Measurements from ENCODE around the gene SLFN11. TPM values are rescaled to one million over a fixed set of nuclear protein-coding genes. Genes with fewer than 3 reads are reported as not detected.

SLFN11 gene
- total and polyA plus RNA-seq, 2 of the 4 experiments (the other 2 are of a cell fraction): 29.9 to 144 TPM

GRCh38 chr17:35390156-35390555, 16.7 kb upstream of the SLFN11 start:
- no peak overlapping the region for H4K5ac ChIP-seq (ENCODE audit: low read depth, low read length)
- no peaks in the 10 kb centered on the region for H3K9me1 ChIP-seq (ENCODE audit: insufficient read depth, low read length)
- ATAC-seq (ENCODE audit: low read depth): no peak
- H3K4me2 ChIP-seq (ENCODE audit: low read depth, low read length): no peak overlapping the region
- DNase-seq: no peak
- POLR2A ChIA-PET (ENCODE audit: unreplicated experiment): no interaction called here
- no peak overlapping the region for H2AFZ ChIP-seq (replicated peaks; ENCODE audit: low read length, poor library complexity)
- H3K79me1 ChIP-seq (ENCODE audit: low read depth in 1 of 2, low read length in 2 of 2): no peaks in the 10 kb centered on the region
- H3K4me1 ChIP-seq (ENCODE audit: control insufficient read depth, insufficient read depth, low read length): no peaks in the 10 kb centered on the region
- H3K56ac ChIP-seq (ENCODE audit: extremely low read depth, insufficient read depth, low read length): no peak overlapping the region
- H4K20me1 ChIP-seq (ENCODE audit: insufficient read depth, low read length): no peaks in the 10 kb centered on the region
- H2BK20ac ChIP-seq (ENCODE audit: low read depth, low read length): no peak overlapping the region
- H3K9ac ChIP-seq (ENCODE audit: low read depth, low read length): no peak overlapping the region
- no peak overlapping the region for H2BK120ac ChIP-seq (ENCODE audit: low read depth, low read length)
- no peak overlapping the region for H3K27ac ChIP-seq (ENCODE audit: insufficient read depth, low read length)
- CTCF ChIA-PET: no interaction called here
- no peak overlapping the region for H4K8ac ChIP-seq (ENCODE audit: low read depth in 2 of 2, low read length in 2 of 2)
- H4K91ac ChIP-seq (ENCODE audit: insufficient read depth, low read depth, low read length): no peak overlapping the region
- no peak overlapping the region for H2BK15ac ChIP-seq (ENCODE audit: low read depth, low read length)
- H2BK5ac ChIP-seq (ENCODE audit: low read depth, low read length, poor library complexity, severe bottlenecking): no peak overlapping the region
- no peak overlapping the region for H2AK5ac ChIP-seq (ENCODE audit: low read depth, low read length)
- no peaks in the 10 kb centered on the region; the same call in 1 of the 2 replicates for H3K27me3 ChIP-seq (ENCODE audit: control insufficient read depth, insufficient read depth, low read length)
- H3K9me3 ChIP-seq (ENCODE audit: control insufficient read depth, insufficient read depth, low read length): no peaks in the 10 kb centered on the region
- H3K4ac ChIP-seq (ENCODE audit: low read depth, low read length): no peak overlapping the region
- no CpG with 5 or more reads among the region's 2 CpGs for WGBS, 2 experiments (ENCODE audit: extremely low coverage in 2 of 2, insufficient read length in 1 of 2)
- in situ Hi-C loops (cut with MboI; ENCODE audit: low sequenced_read_pairs): no loop called here
- no peaks in the 10 kb centered on the region for H3K36me3 ChIP-seq (ENCODE audit: control insufficient read depth, insufficient read depth, low read length)
- intact Hi-C loops (cut with micrococcal nuclease): no loop called here
- no TSS peak for BruUV-seq (replicated peaks)
- H3K4me3 ChIP-seq (ENCODE audit: insufficient read depth, low read depth, low read length): no peak overlapping the region
- no peak overlapping the region for H3K14ac ChIP-seq (replicated peaks; ENCODE audit: low read depth, low read length)
- no peak overlapping the region for H2AK9ac ChIP-seq (replicated peaks; ENCODE audit: low read depth, low read length, poor library complexity)
- H3K23ac ChIP-seq (ENCODE audit: low read depth, low read length): no peak overlapping the region
- dilution Hi-C loops (cut with HindIII; ENCODE audit: low sequenced_read_pairs, unreplicated experiment): no loop called here
- H3K18ac ChIP-seq (ENCODE audit: low read depth, low read length): no peak overlapping the region
- TF ChIP-seq, protein P1, sequence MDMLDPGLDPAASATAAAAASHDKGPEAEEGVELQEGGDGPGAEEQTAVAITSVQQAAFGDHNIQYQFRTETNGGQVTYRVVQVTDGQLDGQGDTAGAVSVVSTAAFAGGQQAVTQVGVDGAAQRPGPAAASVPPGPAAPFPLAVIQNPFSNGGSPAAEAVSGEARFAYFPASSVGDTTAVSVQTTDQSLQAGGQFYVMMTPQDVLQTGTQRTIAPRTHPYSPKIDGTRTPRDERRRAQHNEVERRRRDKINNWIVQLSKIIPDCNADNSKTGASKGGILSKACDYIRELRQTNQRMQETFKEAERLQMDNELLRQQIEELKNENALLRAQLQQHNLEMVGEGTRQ (IDR thresholded peaks at IDR 0.05; ENCODE audit: low read depth, low read length): no peak
- TF ChIP-seq SMC3 (IDR thresholded peaks at IDR 0.05; ENCODE audit: low read depth, low read length) (no peak), RAD21 (IDR thresholded peaks at IDR 0.05; ENCODE audit: low read length) (no peak)
- TF ChIP-seq, protein P2, sequence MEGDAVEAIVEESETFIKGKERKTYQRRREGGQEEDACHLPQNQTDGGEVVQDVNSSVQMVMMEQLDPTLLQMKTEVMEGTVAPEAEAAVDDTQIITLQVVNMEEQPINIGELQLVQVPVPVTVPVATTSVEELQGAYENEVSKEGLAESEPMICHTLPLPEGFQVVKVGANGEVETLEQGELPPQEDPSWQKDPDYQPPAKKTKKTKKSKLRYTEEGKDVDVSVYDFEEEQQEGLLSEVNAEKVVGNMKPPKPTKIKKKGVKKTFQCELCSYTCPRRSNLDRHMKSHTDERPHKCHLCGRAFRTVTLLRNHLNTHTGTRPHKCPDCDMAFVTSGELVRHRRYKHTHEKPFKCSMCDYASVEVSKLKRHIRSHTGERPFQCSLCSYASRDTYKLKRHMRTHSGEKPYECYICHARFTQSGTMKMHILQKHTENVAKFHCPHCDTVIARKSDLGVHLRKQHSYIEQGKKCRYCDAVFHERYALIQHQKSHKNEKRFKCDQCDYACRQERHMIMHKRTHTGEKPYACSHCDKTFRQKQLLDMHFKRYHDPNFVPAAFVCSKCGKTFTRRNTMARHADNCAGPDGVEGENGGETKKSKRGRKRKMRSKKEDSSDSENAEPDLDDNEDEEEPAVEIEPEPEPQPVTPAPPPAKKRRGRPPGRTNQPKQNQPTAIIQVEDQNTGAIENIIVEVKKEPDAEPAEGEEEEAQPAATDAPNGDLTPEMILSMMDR (conservative IDR thresholded peaks at IDR 0.05; ENCODE audit: low read depth, low read length): no peak
- TF ChIP-seq, protein P3, sequence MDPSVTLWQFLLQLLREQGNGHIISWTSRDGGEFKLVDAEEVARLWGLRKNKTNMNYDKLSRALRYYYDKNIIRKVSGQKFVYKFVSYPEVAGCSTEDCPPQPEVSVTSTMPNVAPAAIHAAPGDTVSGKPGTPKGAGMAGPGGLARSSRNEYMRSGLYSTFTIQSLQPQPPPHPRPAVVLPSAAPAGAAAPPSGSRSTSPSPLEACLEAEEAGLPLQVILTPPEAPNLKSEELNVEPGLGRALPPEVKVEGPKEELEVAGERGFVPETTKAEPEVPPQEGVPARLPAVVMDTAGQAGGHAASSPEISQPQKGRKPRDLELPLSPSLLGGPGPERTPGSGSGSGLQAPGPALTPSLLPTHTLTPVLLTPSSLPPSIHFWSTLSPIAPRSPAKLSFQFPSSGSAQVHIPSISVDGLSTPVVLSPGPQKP (IDR thresholded peaks at IDR 0.05; ENCODE audit: borderline replicate concordance, low read depth, low read length): no peak

Measured in IMR-90 (cell line).